ENCODE measurements around the gene FDX2. TPM values are rescaled to one million over a fixed set of nuclear protein-coding genes. Genes with fewer than 3 reads are reported as not detected.

Gene FDX2
- total and polyA plus RNA-seq, 2 experiments from 2014 or later, result 24.9 to 49.3 TPM

GRCh38 chr19:10334588-10335351, 19.0 kb upstream of the FDX2 start:
- peak overlapping the region; percentile 63 for H3K27ac ChIP-seq
- peak overlapping the region; percentile 23 for H2AFZ ChIP-seq

GRCh38 chr19:10333758-10334587, 18.2 kb upstream of the FDX2 start:
- DNase-seq (ENCODE audit: low spot score), result peak; percentile 38
- WGBS (ENCODE audit: low lambda C conversion rate, missing lambda C conversion rate), result 4% methylated on average over 43 of the region's 44 CpGs
- no peaks in the 10 kb centered on the region for H3K27me3 ChIP-seq

More at GRCh38 chr19:10334588-10335351, 19.0 kb upstream of the FDX2 start:
- peak overlapping the region; percentile 38 for H3K4me3 ChIP-seq
- no peaks in the 10 kb centered on the region for H3K36me3 ChIP-seq (replicated peaks; ENCODE audit: insufficient read depth, low read depth)
- peaks cover 22% of the 10 kb centered on the region for H4K20me1 ChIP-seq (ENCODE audit: insufficient read depth, poor library complexity, severe bottlenecking)
- peaks cover 8% of the 10 kb centered on the region for H3K4me1 ChIP-seq (ENCODE audit: insufficient read depth)
- DNase-seq (ENCODE audit: low spot score), result peak; percentile 96
- peak overlapping the region; percentile 95 for H3K4me2 ChIP-seq
- TF ChIP-seq CTCF (IDR thresholded peaks at IDR 0.05; ENCODE audit: poor library complexity) (no peak), EZH2phosphoT487 (IDR thresholded peaks at IDR 0.05; ENCODE audit: low read depth, severe bottlenecking, unreplicated experiment) (no peak), EZH2 (IDR thresholded peaks at IDR 0.05; ENCODE audit: borderline replicate concordance) (no peak)
- H3K27me3 ChIP-seq, result no peaks in the 10 kb centered on the region
- no peaks in the 10 kb centered on the region for H3K9me2 ChIP-seq (replicated peaks; ENCODE audit: insufficient read depth)
- peaks cover 29% of the 10 kb centered on the region for H3K79me2 ChIP-seq
- no peaks in the 10 kb centered on the region for H3K9me3 ChIP-seq (ENCODE audit: low read depth)
- WGBS (ENCODE audit: low lambda C conversion rate, missing lambda C conversion rate), result 9% methylated on average over 35 of the region's 59 CpGs

More at GRCh38 chr19:10333758-10334587, 18.2 kb upstream of the FDX2 start:
- Histone ChIP-seq H3K36me3 (replicated peaks; ENCODE audit: insufficient read depth, low read depth) (no peaks in the 10 kb centered on the region), H2AFZ (peak overlapping the region; percentile 27), H3K9me2 (replicated peaks; ENCODE audit: insufficient read depth) (no peaks in the 10 kb centered on the region), H4K20me1 (ENCODE audit: insufficient read depth, poor library complexity, severe bottlenecking) (peaks cover 22% of the 10 kb centered on the region), H3K9me3 (ENCODE audit: low read depth) (no peaks in the 10 kb centered on the region), H3K4me3 (peak overlapping the region; percentile 38), H3K27ac (peak overlapping the region; percentile 63), H3K4me2 (peak overlapping the region; percentile 95), H3K4me1 (ENCODE audit: insufficient read depth) (peaks cover 8% of the 10 kb centered on the region), H3K79me2 (peaks cover 37% of the 10 kb centered on the region)
- TF ChIP-seq EZH2phosphoT487 (IDR thresholded peaks at IDR 0.05; ENCODE audit: low read depth, severe bottlenecking, unreplicated experiment) (no peak), CTCF (IDR thresholded peaks at IDR 0.05; ENCODE audit: poor library complexity) (no peak), EZH2 (IDR thresholded peaks at IDR 0.05; ENCODE audit: borderline replicate concordance) (no peak)
